ENCODE measurements around the gene GMEB2.
"Not testable (repeated sequence)": the region's sequence is repeated elsewhere in the genome, so short reads cannot be mapped to it uniquely, and the experiment has no call there.

Gene GMEB2

GRCh38 chr20:63572071-63572787, 54.7 kb downstream of the GMEB2 start:
- Mint-ChIP-seq H3K27ac (ENCODE audit: low read depth) (no peak overlapping the region), H3K9me3 (no peaks in the 10 kb centered on the region), H3K4me1 (peaks cover 20% of the 10 kb centered on the region), H3K4me3 (peak overlapping the region; percentile 84), H3K27me3 (no peaks in the 10 kb centered on the region), H3K36me3 (ENCODE audit: insufficient read depth) (peaks cover 7% of the 10 kb centered on the region)
- no peak for DNase-seq (ENCODE audit: low spot score in 2 of 2)
- ATAC-seq (replicated peaks; ENCODE audit: extremely low read depth, poor library complexity, severe bottlenecking): no peak

- H3K36me3 Mint-ChIP-seq (ENCODE audit: insufficient read depth): not testable (repeated sequence)
These were observed 55.8 kb downstream of the GMEB2 start for GRCh38 chr20:63571087-63571478.

GRCh38 chr20:63570281-63571086, 56.4 kb downstream of the GMEB2 start:
- ATAC-seq (replicated peaks; ENCODE audit: extremely low read depth, poor library complexity, severe bottlenecking): no peak

More at GRCh38 chr20:63571087-63571478, 55.8 kb downstream of the GMEB2 start:
- not testable (repeated sequence) for H3K9me3 Mint-ChIP-seq; ATAC-seq (replicated peaks; ENCODE audit: extremely low read depth, poor library complexity, severe bottlenecking); H3K27me3 Mint-ChIP-seq; H3K27ac Mint-ChIP-seq (ENCODE audit: low read depth); DNase-seq (ENCODE audit: low spot score in 2 of 2); H3K4me3 Mint-ChIP-seq
- peaks cover 24% of the 10 kb centered on the region for H3K4me1 Mint-ChIP-seq

GRCh38 chr20:63568986-63569949, 57.6 kb downstream of the GMEB2 start:
- DNase-seq (ENCODE audit: low spot score in 2 of 2): no peak

More at GRCh38 chr20:63570281-63571086, 56.4 kb downstream of the GMEB2 start:
- Mint-ChIP-seq H3K9me3 (no peaks in the 10 kb centered on the region), H3K27me3 (no peaks in the 10 kb centered on the region), H3K4me1 (peaks cover 24% of the 10 kb centered on the region), H3K27ac (ENCODE audit: low read depth) (no peak overlapping the region), H3K4me3 (no peak overlapping the region), H3K36me3 (ENCODE audit: insufficient read depth) (peaks cover 13% of the 10 kb centered on the region)
- no peak for DNase-seq (ENCODE audit: low spot score in 2 of 2)

GRCh38 chr20:63568170-63568981, 58.5 kb downstream of the GMEB2 start:
- Mint-ChIP-seq H3K9me3 (no peaks in the 10 kb centered on the region), H3K27me3 (no peaks in the 10 kb centered on the region), H3K27ac (ENCODE audit: low read depth) (peak overlapping the region; percentile 69), H3K4me3 (peak overlapping the region; percentile 77), H3K36me3 (ENCODE audit: insufficient read depth) (peaks cover 14% of the 10 kb centered on the region), H3K4me1 (peaks cover 24% of the 10 kb centered on the region)
- ATAC-seq (replicated peaks; ENCODE audit: extremely low read depth, poor library complexity, severe bottlenecking) (peak; percentile 29), DNase-seq (ENCODE audit: low spot score in 2 of 2) (no peak)

More at GRCh38 chr20:63568986-63569949, 57.6 kb downstream of the GMEB2 start:
- Mint-ChIP-seq H3K27ac (ENCODE audit: low read depth) (no peak overlapping the region), H3K36me3 (ENCODE audit: insufficient read depth) (peaks cover 14% of the 10 kb centered on the region), H3K27me3 (no peaks in the 10 kb centered on the region), H3K4me1 (peaks cover 24% of the 10 kb centered on the region), H3K4me3 (peak overlapping the region; percentile 77), H3K9me3 (no peaks in the 10 kb centered on the region)
- no peak for ATAC-seq (replicated peaks; ENCODE audit: extremely low read depth, poor library complexity, severe bottlenecking)

- Mint-ChIP-seq H3K27me3 (no peaks in the 10 kb centered on the region), H3K36me3 (ENCODE audit: insufficient read depth) (peaks cover 14% of the 10 kb centered on the region), H3K9me3 (no peaks in the 10 kb centered on the region), H3K4me1 (peaks cover 24% of the 10 kb centered on the region), H3K4me3 (peak overlapping the region; percentile 77), H3K27ac (ENCODE audit: low read depth) (peak overlapping the region; percentile 69)
- peak; percentile 31 to 46 for DNase-seq (ENCODE audit: low spot score in 2 of 2)
- peak; percentile 61 for ATAC-seq (replicated peaks; ENCODE audit: extremely low read depth, poor library complexity, severe bottlenecking)
These were observed 59.3 kb downstream of the GMEB2 start for GRCh38 chr20:63567386-63568169.

GRCh38 chr20:63567136-63567385, 59.8 kb downstream of the GMEB2 start:
- Mint-ChIP-seq H3K27me3 (no peaks in the 10 kb centered on the region), H3K4me3 (peak overlapping the region; percentile 77), H3K9me3 (no peaks in the 10 kb centered on the region), H3K4me1 (peaks cover 24% of the 10 kb centered on the region), H3K27ac (ENCODE audit: low read depth) (peak overlapping the region; percentile 69), H3K36me3 (ENCODE audit: insufficient read depth) (peaks cover 16% of the 10 kb centered on the region)
- ATAC-seq (replicated peaks; ENCODE audit: extremely low read depth, poor library complexity, severe bottlenecking) (no peak), DNase-seq (ENCODE audit: low spot score in 2 of 2) (no peak)

GRCh38 chr20:63566395-63567135, 60.3 kb downstream of the GMEB2 start:
- H3K4me3 Mint-ChIP-seq: peak overlapping the region; percentile 77
- H3K27me3 Mint-ChIP-seq: no peaks in the 10 kb centered on the region
- peaks cover 24% of the 10 kb centered on the region for H3K4me1 Mint-ChIP-seq
- no peak for ATAC-seq (replicated peaks; ENCODE audit: extremely low read depth, poor library complexity, severe bottlenecking)
- no peak overlapping the region for H3K27ac Mint-ChIP-seq (ENCODE audit: low read depth)
- DNase-seq (ENCODE audit: low spot score in 2 of 2): no peak
- peaks cover 16% of the 10 kb centered on the region for H3K36me3 Mint-ChIP-seq (ENCODE audit: insufficient read depth)
- no peaks in the 10 kb centered on the region for H3K9me3 Mint-ChIP-seq

GRCh38 chr20:63565699-63566335, 61.1 kb downstream of the GMEB2 start:
- H3K27me3 Mint-ChIP-seq: no peaks in the 10 kb centered on the region
- H3K27ac Mint-ChIP-seq (ENCODE audit: low read depth): peak overlapping the region; percentile 72
- ATAC-seq (replicated peaks; ENCODE audit: extremely low read depth, poor library complexity, severe bottlenecking) (no peak), DNase-seq (ENCODE audit: low spot score in 2 of 2) (no peak)
- H3K9me3 Mint-ChIP-seq: no peaks in the 10 kb centered on the region
- peaks cover 16% of the 10 kb centered on the region for H3K36me3 Mint-ChIP-seq (ENCODE audit: insufficient read depth)
- peaks cover 24% of the 10 kb centered on the region for H3K4me1 Mint-ChIP-seq
- peak overlapping the region; percentile 16 for H3K4me3 Mint-ChIP-seq

- H3K9me3 Mint-ChIP-seq: no peaks in the 10 kb centered on the region
- peaks cover 24% of the 10 kb centered on the region for H3K4me1 Mint-ChIP-seq
- H3K27me3 Mint-ChIP-seq: no peaks in the 10 kb centered on the region
- H3K4me3 Mint-ChIP-seq: no peak overlapping the region
- H3K36me3 Mint-ChIP-seq (ENCODE audit: insufficient read depth): peaks cover 19% of the 10 kb centered on the region
- H3K27ac Mint-ChIP-seq (ENCODE audit: low read depth): peak overlapping the region; percentile 72
- DNase-seq (ENCODE audit: low spot score in 2 of 2): no peak
- ATAC-seq (replicated peaks; ENCODE audit: extremely low read depth, poor library complexity, severe bottlenecking): no peak
These were observed 61.7 kb downstream of the GMEB2 start for GRCh38 chr20:63565021-63565698.
